Measurements from ENCODE around the gene KCNK18. TPM values are rescaled to one million over a fixed set of nuclear protein-coding genes. Genes with fewer than 3 reads are reported as not detected.
A peak's percentile ranks its signal among the peaks of the same experiment; 100 is the strongest.

KCNK18 gene
- polyA plus RNA-seq, 2 of the 4 experiments (the other 2 are of a cell fraction) = not detected

GRCh38 chr10:117163954-117164548 is 33.2 kb upstream of the KCNK18 start:
- no peak for TF ChIP-seq ZSCAN20 (CRISPR knock-in tag; IDR thresholded peaks at IDR 0.05)
- no peak for TF ChIP-seq CHD2 (IDR thresholded peaks at IDR 0.05; ENCODE audit: low read length, partially characterized antibody)
- TF ChIP-seq CHD4 (IDR thresholded peaks at IDR 0.05; ENCODE audit: borderline replicate concordance) = no peak
- no peak for TF ChIP-seq POLR2A (IDR thresholded peaks at IDR 0.05; ENCODE audit: low read length)
- TF ChIP-seq E2F6 (IDR thresholded peaks at IDR 0.05; ENCODE audit: borderline replicate concordance, low read depth) = no peak
- TF ChIP-seq EHF (CRISPR knock-in tag; IDR thresholded peaks at IDR 0.05) = no peak
- 87% methylated on average over 16 of the region's 16 CpGs for WGBS (ENCODE audit: missing lambda C conversion rate)
- DNase-seq (ENCODE audit: low read depth in 1 of 2, low spot score in 1 of 2) = no peak
- ChIA-PET CTCF (interaction anchor here (0.7 to 19.7 kb wide), 10 partner anchors 8 to 482 kb away, joined by 3 to 1061 read pairs (median 4); no protein-coding TSS in a partner anchor), POLR2A (no interaction called here)
- H3K4me2 ChIP-seq = no peak overlapping the region
- no peak for ATAC-seq
- peaks cover 8% of the 10 kb centered on the region; the same call in 2 of the 3 replicates for H3K4me1 ChIP-seq
- H3K9me3 ChIP-seq = no peaks in the 10 kb centered on the region
- H3K27ac ChIP-seq = no peak overlapping the region
- no peak overlapping the region for H3K4me3 ChIP-seq
- FAIRE-seq = no peak

- TF ChIP-seq SREBF2 (IDR thresholded peaks at IDR 0.05) = no peak
- no peak for TF ChIP-seq ZSCAN20 (CRISPR knock-in tag; IDR thresholded peaks at IDR 0.05)
- no peak for TF ChIP-seq TFCP2L1 (CRISPR knock-in tag; IDR thresholded peaks at IDR 0.05)
- TF ChIP-seq, protein P1, sequence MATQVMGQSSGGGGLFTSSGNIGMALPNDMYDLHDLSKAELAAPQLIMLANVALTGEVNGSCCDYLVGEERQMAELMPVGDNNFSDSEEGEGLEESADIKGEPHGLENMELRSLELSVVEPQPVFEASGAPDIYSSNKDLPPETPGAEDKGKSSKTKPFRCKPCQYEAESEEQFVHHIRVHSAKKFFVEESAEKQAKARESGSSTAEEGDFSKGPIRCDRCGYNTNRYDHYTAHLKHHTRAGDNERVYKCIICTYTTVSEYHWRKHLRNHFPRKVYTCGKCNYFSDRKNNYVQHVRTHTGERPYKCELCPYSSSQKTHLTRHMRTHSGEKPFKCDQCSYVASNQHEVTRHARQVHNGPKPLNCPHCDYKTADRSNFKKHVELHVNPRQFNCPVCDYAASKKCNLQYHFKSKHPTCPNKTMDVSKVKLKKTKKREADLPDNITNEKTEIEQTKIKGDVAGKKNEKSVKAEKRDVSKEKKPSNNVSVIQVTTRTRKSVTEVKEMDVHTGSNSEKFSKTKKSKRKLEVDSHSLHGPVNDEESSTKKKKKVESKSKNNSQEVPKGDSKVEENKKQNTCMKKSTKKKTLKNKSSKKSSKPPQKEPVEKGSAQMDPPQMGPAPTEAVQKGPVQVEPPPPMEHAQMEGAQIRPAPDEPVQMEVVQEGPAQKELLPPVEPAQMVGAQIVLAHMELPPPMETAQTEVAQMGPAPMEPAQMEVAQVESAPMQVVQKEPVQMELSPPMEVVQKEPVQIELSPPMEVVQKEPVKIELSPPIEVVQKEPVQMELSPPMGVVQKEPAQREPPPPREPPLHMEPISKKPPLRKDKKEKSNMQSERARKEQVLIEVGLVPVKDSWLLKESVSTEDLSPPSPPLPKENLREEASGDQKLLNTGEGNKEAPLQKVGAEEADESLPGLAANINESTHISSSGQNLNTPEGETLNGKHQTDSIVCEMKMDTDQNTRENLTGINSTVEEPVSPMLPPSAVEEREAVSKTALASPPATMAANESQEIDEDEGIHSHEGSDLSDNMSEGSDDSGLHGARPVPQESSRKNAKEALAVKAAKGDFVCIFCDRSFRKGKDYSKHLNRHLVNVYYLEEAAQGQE (IDR thresholded peaks at IDR 0.05) = no peak
- 88% methylated on average over 32 of the region's 32 CpGs for WGBS (ENCODE audit: missing lambda C conversion rate)
- H3K4me3 ChIP-seq = no peak overlapping the region
- H3K27ac ChIP-seq = no peak overlapping the region
- ATAC-seq (no peak), DNase-seq (ENCODE audit: low read depth in 1 of 2, low spot score in 1 of 2) (no peak), FAIRE-seq (no peak)
- POLR2A ChIA-PET = interaction anchor here (1.0 to 1.7 kb wide), 2 partner anchors 276 to 368 kb away, joined by 3 to 6 read pairs; no protein-coding TSS in a partner anchor
- CTCF ChIA-PET = interaction anchor here (0.6 to 19.7 kb wide), 24 partner anchors 7 to 551 kb away, joined by 3 to 1061 read pairs (median 5); partner anchors contain the start of gene VAX1
- H3K9me3 ChIP-seq = no peaks in the 10 kb centered on the region
- peaks cover 8% of the 10 kb centered on the region; the same call in 2 of the 3 replicates for H3K4me1 ChIP-seq
- H3K4me2 ChIP-seq = peak overlapping the region; percentile 93; the same call in 2 of the 3 replicates
Observed at GRCh38 chr10:117164592-117165537, 32.4 kb upstream of the KCNK18 start.

DNA sequence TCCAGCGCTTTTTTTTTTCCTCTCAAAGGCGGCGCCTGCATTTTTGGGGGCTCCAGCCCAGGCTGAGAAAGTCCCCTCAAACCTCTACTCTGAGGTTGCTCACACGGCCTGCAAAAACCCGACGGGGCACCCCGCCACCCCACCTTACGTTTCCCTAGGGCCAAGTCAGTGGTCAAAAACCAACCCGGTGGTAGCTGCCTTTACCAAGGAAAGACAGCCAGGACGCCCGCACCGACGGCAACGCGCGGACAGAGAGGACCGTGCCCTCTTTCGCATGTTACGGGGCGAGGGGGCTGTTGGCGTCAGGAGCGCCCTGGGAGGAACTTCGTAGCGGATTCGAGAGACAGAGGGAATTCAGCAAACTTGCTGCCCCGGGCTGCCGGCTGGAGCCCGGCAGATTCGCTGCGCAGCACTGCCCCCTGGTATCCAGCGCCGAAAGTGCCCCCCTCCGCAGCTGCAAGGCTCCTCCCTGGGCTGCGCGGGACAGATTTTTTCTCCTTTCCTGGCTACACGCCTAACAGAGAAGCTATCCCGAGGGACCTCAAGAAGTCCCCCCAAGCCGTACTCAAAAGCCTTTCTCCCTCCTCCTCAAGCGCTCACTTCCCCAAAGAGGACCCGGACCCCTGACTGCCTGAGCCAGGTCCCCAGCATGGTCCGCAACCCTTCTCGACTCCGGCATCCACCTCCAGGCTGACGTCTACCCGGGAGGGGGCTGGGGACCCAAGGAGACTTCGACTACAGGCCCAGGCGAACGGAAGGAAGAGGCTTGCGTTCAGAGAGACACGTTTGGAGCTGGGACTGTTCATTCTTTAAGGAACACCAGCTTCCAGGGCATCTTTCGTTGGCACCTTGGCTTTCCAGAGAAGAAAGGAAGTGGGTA is 31.5 kb upstream of the KCNK18 start:
- WGBS (ENCODE audit: missing lambda C conversion rate) = 19% methylated on average over 39 of the region's 51 CpGs
- Histone ChIP-seq H3K4me3 (peak overlapping the region; percentile 42), H3K4me1 (peaks cover 8% of the 10 kb centered on the region; the same call in 2 of the 3 replicates), H3K27ac (peak overlapping the region; percentile 41 to 63; a peak in 3 of 6 replicates), H3K9me3 (no peaks in the 10 kb centered on the region), H3K4me2 (peak overlapping the region; percentile 93)
- FAIRE-seq = no peak
- TF ChIP-seq FOSL2 (IDR thresholded peaks at IDR 0.05) (no peak), FOSL2 (CRISPR knock-in tag; IDR thresholded peaks at IDR 0.05) (no peak), MAX (IDR thresholded peaks at IDR 0.05) (peak; percentile 49; the same call in 1 of the 2 replicates), CTCF (IDR thresholded peaks at IDR 0.05) (peak; percentile 73), RAD21 (conservative IDR thresholded peaks at IDR 0.05 in 1 of 2, IDR thresholded peaks at IDR 0.05 in 1 of 2) (peak; percentile 85 to 90), EP300 (IDR thresholded peaks at IDR 0.05) (no peak), SMC3 (IDR thresholded peaks at IDR 0.05) (peak; percentile 86)
- POLR2A ChIA-PET = interaction anchor here (1.0 to 1.7 kb wide), 3 partner anchors 9 to 369 kb away, joined by 3 to 6 read pairs (median 3); no protein-coding TSS in a partner anchor
- CTCF ChIA-PET = interaction anchor here (0.6 to 19.7 kb wide), 41 partner anchors 9 to 552 kb away, joined by 3 to 1061 read pairs (median 4); partner anchors contain the start of genes ENO4 and VAX1
- peak; percentile 65 to 80 for ATAC-seq
- DNase-seq (ENCODE audit: low read depth in 1 of 2, low spot score in 1 of 2) = peak; percentile 71 to 92

Data from A549 (cell line).